GM12878 (cell line): ENCODE data around the gene IKZF1. TPM values are rescaled to one million over a fixed set of nuclear protein-coding genes. Genes with fewer than 3 reads are reported as not detected.

Experiments
- KDM1A ChIP-seq: fragments of 200-600 bp; sonication (generic); IDR thresholded peaks from 2 replicates; pipeline ENCODE4 v1.6.1; 2016; ENCODE audit warnings: borderline replicate concordance
- LARP7 ChIP-seq: fragments of 450-650 bp; IDR thresholded peaks from 2 replicates; pipeline ENCODE4 v1.6.1; 2017; ENCODE audit warnings: mild to moderate bottlenecking
- MXI1 ChIP-seq: fragments of 150-350 bp; IDR thresholded peaks from 2 replicates; pipeline ENCODE4 v1.6.1; 2011; ENCODE audit warnings: low read depth, mild to moderate bottlenecking, inconsistent platforms, low read length, improper control_type of control experiment
- PAX8 ChIP-seq: fragments of 450-650 bp; IDR thresholded peaks from 2 replicates; pipeline ENCODE4 v1.6.1; 2017; ENCODE audit warnings: mild to moderate bottlenecking, moderate library complexity
- POLR2AphosphoS5 ChIP-seq: IDR thresholded peaks from 2 replicates; pipeline ENCODE4 v1.6.1; 2011; ENCODE audit warnings: mild to moderate bottlenecking, low read length, inconsistent platforms
- RAD51 ChIP-seq: fragments of 450-650 bp; IDR thresholded peaks from 2 replicates; pipeline ENCODE4 v1.6.1; 2016; ENCODE audit warnings: moderate library complexity, mild to moderate bottlenecking, inconsistent platforms
- SP1 ChIP-seq: IDR thresholded peaks from one replicate; pipeline ENCODE4 v1.6.1; 2011; ENCODE audit warnings: low read depth, low read length
- polyA plus RNA-seq, 11 experiments: library from polyadenylated mRNA; depleted of rRNA in 4 of 11; unstranded in 6 of 11; stranded (reverse) in 5 of 11; fragments of >200 nt; fragmentation: Nextera tagmentation in 4 of 11; fragmentation: Illumina TruSeq in 1 of 11; extraction: Ambion mirVana in 4 of 11; extraction: Trizol in 1 of 11; gene quantifications; 1 replicate in 1 of 11; 2 replicates in 10 of 11; pipeline versions ENCODE4 v1.2.1 to v1.2.3, GENCODE V29; 2011 to 2016; ENCODE audit warnings: inconsistent platforms in 2 of 11, missing spikeins in 2 of 11, low read depth in 1 of 11
- total RNA-seq, 4 experiments: library from RNA; depleted of rRNA in 3 of 4; stranded (reverse); fragments of >200 nt in 3 of 4; fragmentation: Illumina TruSeq in 1 of 4; extraction: Trizol in 1 of 4; gene quantifications; 2 replicates each; pipeline versions ENCODE4 v1.2.1 to v1.2.3, GENCODE V29; 2013 to 2021
- TF ChIP-seq, protein P1 (sequence below), 3 experiments: IDR thresholded peaks in 2 of 3; conservative IDR thresholded peaks in 1 of 3; 2 replicates each; pipeline ENCODE4 v1.5.1; 2011; ENCODE audit warnings: low read depth in 3 of 3, low read length in 3 of 3, mild to moderate bottlenecking in 3 of 3, control low read depth in 2 of 3, moderate library complexity in 2 of 3, inconsistent platforms in 1 of 3, mixed read lengths in 1 of 3; ENCODE audit not compliant: control insufficient read depth in 2 of 3, insufficient read depth in 1 of 3; ENCODE audit errors: extremely low read depth in 1 of 3

Gene IKZF1
- total and polyA plus RNA-seq, 10 of the 15 experiments (the other 5 are each of a cell fraction or from before 2014, with no cell fraction given): 27.2 to 125 (median 71.6) TPM

DNA sequence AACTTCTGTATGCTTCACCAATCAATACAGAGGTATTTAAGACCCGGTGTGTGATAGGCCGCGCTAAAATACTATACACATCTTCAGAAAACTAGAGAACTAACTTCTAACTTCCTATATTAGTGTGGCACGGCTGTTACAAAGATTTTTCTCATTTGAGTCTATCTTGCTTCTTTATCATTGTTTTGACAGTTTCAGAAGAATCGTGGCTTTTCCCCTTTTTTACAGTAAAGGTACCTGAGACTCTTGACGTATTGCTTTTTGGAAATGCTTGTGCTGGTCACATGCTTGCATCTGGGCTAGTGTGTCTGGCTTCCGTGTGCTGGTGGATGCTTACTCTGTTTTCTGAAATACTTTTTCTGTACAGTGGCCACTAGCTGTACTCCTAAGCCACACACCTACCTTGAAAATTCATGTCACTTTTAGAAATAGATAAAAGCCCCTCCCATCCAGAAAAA, 12.7 kb downstream of the IKZF1 start (continued):
- TF ChIP-seq, protein P1, sequence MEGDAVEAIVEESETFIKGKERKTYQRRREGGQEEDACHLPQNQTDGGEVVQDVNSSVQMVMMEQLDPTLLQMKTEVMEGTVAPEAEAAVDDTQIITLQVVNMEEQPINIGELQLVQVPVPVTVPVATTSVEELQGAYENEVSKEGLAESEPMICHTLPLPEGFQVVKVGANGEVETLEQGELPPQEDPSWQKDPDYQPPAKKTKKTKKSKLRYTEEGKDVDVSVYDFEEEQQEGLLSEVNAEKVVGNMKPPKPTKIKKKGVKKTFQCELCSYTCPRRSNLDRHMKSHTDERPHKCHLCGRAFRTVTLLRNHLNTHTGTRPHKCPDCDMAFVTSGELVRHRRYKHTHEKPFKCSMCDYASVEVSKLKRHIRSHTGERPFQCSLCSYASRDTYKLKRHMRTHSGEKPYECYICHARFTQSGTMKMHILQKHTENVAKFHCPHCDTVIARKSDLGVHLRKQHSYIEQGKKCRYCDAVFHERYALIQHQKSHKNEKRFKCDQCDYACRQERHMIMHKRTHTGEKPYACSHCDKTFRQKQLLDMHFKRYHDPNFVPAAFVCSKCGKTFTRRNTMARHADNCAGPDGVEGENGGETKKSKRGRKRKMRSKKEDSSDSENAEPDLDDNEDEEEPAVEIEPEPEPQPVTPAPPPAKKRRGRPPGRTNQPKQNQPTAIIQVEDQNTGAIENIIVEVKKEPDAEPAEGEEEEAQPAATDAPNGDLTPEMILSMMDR (IDR thresholded peaks at IDR 0.05 in 2 of 3, conservative IDR thresholded peaks at IDR 0.05 in 1 of 3; ENCODE audit: control insufficient read depth in 2 of 3, extremely low read depth in 1 of 3, insufficient read depth in 1 of 3, low read depth in 3 of 3, low read length in 3 of 3): no peak; a peak in 1 of 6 replicates
- TF ChIP-seq RAD51 (peak; percentile 64), LARP7 (no peak), MXI1 (0 out of 2 replicates have a peak, but pooled peaks have one; percentile 30), KDM1A (no peak), PAX8 (no peak), SP1 (no peak), POLR2AphosphoS5 (no peak)
